ENCODE results near the gene APOBEC3G. TPM values are rescaled to one million over a fixed set of nuclear protein-coding genes. Genes with fewer than 3 reads are reported as not detected.

Gene APOBEC3G
- 1.4 and 4.8 TPM in 2 replicates for total RNA-seq

GRCh38 chr22:39077026-39077840, at the start of gene APOBEC3G:
Gene APOBEC3G, plus strand, starts transcription at chr22:39077275. Its CDS starts 87 bp downstream, at chr22:39077362.

GRCh38 chr22:39040538-39041296, 36.4 kb upstream of the APOBEC3G start, which contains the start of gene APOBEC3F:
Gene APOBEC3F, plus strand, starts transcription at chr22:39040864. Its CDS starts 97 bp downstream, at chr22:39040961.

GRCh38 chr22:39097098-39098020, 20.3 kb downstream of the APOBEC3G start, which contains the start of gene APOBEC3H:
Gene APOBEC3H, plus strand, starts transcription at chr22:39097244. Its CDS starts 3,035 bp downstream, at chr22:39100279.

Other genes with a start within 250 kb of the APOBEC3G start
- under 0.01 and 5.7 TPM in 2 replicates for gene NPTXR, start 233.2 kb upstream of the APOBEC3G start, total RNA-seq
- 13.7 and 32.5 TPM in 2 replicates for gene CBX6, start 205.1 kb upstream of the APOBEC3G start, total RNA-seq
- gene APOBEC3A, start 119.7 kb upstream of the APOBEC3G start, total RNA-seq = 0.64 and 5.8 TPM in 2 replicates
- 0.34 and 0.50 TPM in 2 replicates for gene APOBEC3B, start 94.9 kb upstream of the APOBEC3G start, total RNA-seq
- gene APOBEC3C, start 63.0 kb upstream of the APOBEC3G start, total RNA-seq = 7.5 and 13.0 TPM in 2 replicates
- gene APOBEC3D, start 56.1 kb upstream of the APOBEC3G start, total RNA-seq = 0.34 and 0.93 TPM in 2 replicates
- 2.1 and 4.3 TPM in 2 replicates for gene APOBEC3F, start 36.4 kb upstream of the APOBEC3G start, total RNA-seq
- gene APOBEC3H, start 20.0 kb downstream of the APOBEC3G start, total RNA-seq = not detected in 2 replicates
- 2.4 and 3.9 TPM in 2 replicates for gene CBX7, start 75.4 kb downstream of the APOBEC3G start, total RNA-seq
- 3.8 and 10.7 TPM in 2 replicates for gene PDGFB, start 167.7 kb downstream of the APOBEC3G start, total RNA-seq
- 3,457 and 4,846 TPM in 2 replicates for gene RPL3, start 242.3 kb downstream of the APOBEC3G start, total RNA-seq

Measured in nasal cavity respiratory epithelium epithelial cell of viscerocranial mucosa (primary cell).